PC-9 (cell line): ENCODE results near the gene SDR39U1. TPM values are rescaled to one million over a fixed set of nuclear protein-coding genes. Genes with fewer than 3 reads are reported as not detected.

Experiments used
- BruUV-seq: library from RNA; stranded (reverse); fragments of 400-500 nt; replicated peaks from 2 replicates; lab custom pipeline; 2021; lab: Mats Ljungman, UMichigan
- CTCF ChIA-PET: fragments of 300-600 bp; sonication (Branson Sonifier 250); formaldehyde crosslinking; loops from one replicate; lab custom pipeline; 2022; ENCODE audit warnings: antibody characterized with exemption; lab: Charles Lee
- POLR2A ChIA-PET: fragments of 300-600 bp; sonication (Branson Sonifier 250); formaldehyde crosslinking; loops from one replicate; lab custom pipeline; 2022; ENCODE audit warnings: antibody characterized with exemption; ENCODE audit not compliant: unreplicated experiment; lab: Charles Lee
- DNase-seq, 2 experiments: peaks; one replicate each; pipeline versions ENCODE4 v3.0.0 to v3.0.0-alpha.2; 2015 to 2022; ENCODE audit warnings: mixed read lengths in 1 of 2
- H2AFZ ChIP-seq: fragments of 200-600 bp; sonication (generic); 2 replicates; pipeline ENCODE4 v1.8.1; 2017; ENCODE audit warnings: antibody characterized with exemption
- H3F3A ChIP-seq: fragments of 200-600 bp; sonication (generic); 2 replicates; pipeline ENCODE4 v1.8.1; 2017; ENCODE audit warnings: antibody characterized with exemption, mild to moderate bottlenecking, low read depth; ENCODE audit not compliant: insufficient read depth
- H3K27ac ChIP-seq: fragments of 200-600 bp; sonication (generic); 2 replicates; pipeline ENCODE4 v1.6.1; 2016; ENCODE audit warnings: mixed run types
- H3K27me3 ChIP-seq: fragments of 200-600 bp; sonication (generic); 2 replicates; pipeline ENCODE4 v1.6.1; 2016; ENCODE audit warnings: low read depth, mixed run types; ENCODE audit not compliant: insufficient read depth
- H3K36me3 ChIP-seq: fragments of 200-600 bp; sonication (generic); 2 replicates; pipeline ENCODE4 v1.6.1; 2016; ENCODE audit warnings: low read depth, mixed run types
- H3K4me1 ChIP-seq: fragments of 200-600 bp; sonication (generic); replicated peaks from 2 replicates; pipeline ENCODE4 v1.6.1; 2016; ENCODE audit warnings: mixed run types; ENCODE audit not compliant: insufficient read depth
- H3K4me2 ChIP-seq: fragments of 200-600 bp; sonication (generic); 2 replicates; pipeline ENCODE4 v1.6.1; 2017; ENCODE audit warnings: mixed run types
- H3K4me3 ChIP-seq: fragments of 200-600 bp; sonication (generic); 2 replicates; pipeline ENCODE4 v1.6.1; 2016; ENCODE audit warnings: mixed run types
- H3K79me2 ChIP-seq: fragments of 200-600 bp; sonication (generic); 2 replicates; pipeline ENCODE4 v1.6.1; 2017; ENCODE audit warnings: low read depth, mixed run types
- H3K9me2 ChIP-seq: fragments of 200-600 bp; sonication (generic); 2 replicates; pipeline ENCODE4 v1.8.1; 2017; ENCODE audit warnings: mild to moderate bottlenecking; ENCODE audit not compliant: insufficient read depth
- H3K9me3 ChIP-seq: fragments of 200-600 bp; sonication (generic); 2 replicates; pipeline ENCODE4 v1.8.1; 2016; ENCODE audit warnings: low read depth; ENCODE audit not compliant: insufficient read depth
- H4K20me1 ChIP-seq: fragments of 200-600 bp; sonication (generic); 2 replicates; pipeline ENCODE4 v1.8.1; 2017; ENCODE audit not compliant: insufficient read depth
- EZH2 ChIP-seq: fragments of 200-600 bp; sonication (generic); IDR thresholded peaks from 2 replicates; pipeline ENCODE4 v1.8.0; 2017; ENCODE audit warnings: antibody characterized with exemption, low read depth
- intact Hi-C: fragments of 100-400 bp; cut with micrococcal nuclease; formaldehyde crosslinking; loops from one replicate; pipeline ENCODE4 v1.10.0; 2022; ENCODE audit not compliant: unreplicated experiment
- total RNA-seq: library from RNA; stranded (reverse); gene quantifications from 2 replicates; pipeline ENCODE4 v1.2.3, GENCODE V29; 2021
- TF ChIP-seq, protein P1 (sequence below): fragments of 200-600 bp; sonication (generic); conservative IDR thresholded peaks from 2 replicates; pipeline ENCODE4 v1.6.1; 2017; ENCODE audit warnings: mixed run types, antibody characterized with exemption, mild to moderate bottlenecking, moderate library complexity

Gene SDR39U1
- total RNA-seq, 1 experiment from 2014 or later: 17.2 TPM

DNA sequence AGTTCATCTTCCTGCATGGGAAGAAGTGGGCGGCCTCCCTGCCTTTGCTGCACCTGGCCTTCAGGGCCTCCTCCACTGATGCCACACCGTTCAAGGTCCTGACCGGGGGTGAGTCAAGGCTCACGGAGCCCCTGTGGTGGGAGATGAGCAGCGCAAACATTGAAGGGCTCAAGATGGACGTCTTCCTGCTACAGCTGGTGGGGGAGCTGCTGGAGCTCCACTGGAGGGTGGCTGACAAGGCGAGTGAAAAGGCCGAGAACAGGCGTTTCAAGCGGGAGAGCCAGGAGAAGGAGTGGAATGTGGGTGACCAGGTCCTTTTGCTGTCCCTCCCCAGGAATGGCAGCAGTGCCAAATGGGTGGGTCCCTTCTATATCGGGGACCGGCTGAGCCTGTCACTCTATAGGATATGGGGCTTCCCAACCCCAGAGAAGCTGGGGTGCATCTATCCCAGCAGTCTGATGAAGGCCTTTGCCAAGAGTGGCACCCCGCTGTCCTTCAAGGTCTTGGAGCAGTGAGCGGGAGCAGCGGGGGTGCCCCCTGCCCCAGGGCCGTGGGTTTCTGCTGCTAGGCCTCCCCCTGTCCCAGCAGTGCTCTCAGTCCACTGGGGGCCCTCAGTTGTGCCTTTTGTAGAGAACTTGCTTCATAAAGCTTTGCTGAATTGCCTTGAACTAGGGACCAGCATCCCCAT is 25.5 kb downstream of the SDR39U1 start:
- Histone ChIP-seq H3K27me3 (no peaks in the 10 kb centered on the region), H3K9me3 (no peaks in the 10 kb centered on the region), H3K4me2 (no peak overlapping the region), H3F3A (no peaks in the 10 kb centered on the region), H3K9me2 (no peaks in the 10 kb centered on the region), H3K79me2 (no peaks in the 10 kb centered on the region), H3K4me3 (no peak overlapping the region), H3K27ac (no peak overlapping the region), H2AFZ (no peak overlapping the region), H4K20me1 (no peaks in the 10 kb centered on the region), H3K4me1 (no peaks in the 10 kb centered on the region), H3K36me3 (no peaks in the 10 kb centered on the region)
- TF ChIP-seq EZH2: no peak
- TF ChIP-seq, protein P1, sequence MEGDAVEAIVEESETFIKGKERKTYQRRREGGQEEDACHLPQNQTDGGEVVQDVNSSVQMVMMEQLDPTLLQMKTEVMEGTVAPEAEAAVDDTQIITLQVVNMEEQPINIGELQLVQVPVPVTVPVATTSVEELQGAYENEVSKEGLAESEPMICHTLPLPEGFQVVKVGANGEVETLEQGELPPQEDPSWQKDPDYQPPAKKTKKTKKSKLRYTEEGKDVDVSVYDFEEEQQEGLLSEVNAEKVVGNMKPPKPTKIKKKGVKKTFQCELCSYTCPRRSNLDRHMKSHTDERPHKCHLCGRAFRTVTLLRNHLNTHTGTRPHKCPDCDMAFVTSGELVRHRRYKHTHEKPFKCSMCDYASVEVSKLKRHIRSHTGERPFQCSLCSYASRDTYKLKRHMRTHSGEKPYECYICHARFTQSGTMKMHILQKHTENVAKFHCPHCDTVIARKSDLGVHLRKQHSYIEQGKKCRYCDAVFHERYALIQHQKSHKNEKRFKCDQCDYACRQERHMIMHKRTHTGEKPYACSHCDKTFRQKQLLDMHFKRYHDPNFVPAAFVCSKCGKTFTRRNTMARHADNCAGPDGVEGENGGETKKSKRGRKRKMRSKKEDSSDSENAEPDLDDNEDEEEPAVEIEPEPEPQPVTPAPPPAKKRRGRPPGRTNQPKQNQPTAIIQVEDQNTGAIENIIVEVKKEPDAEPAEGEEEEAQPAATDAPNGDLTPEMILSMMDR: no peak
- intact Hi-C loops: no loop called here
- ChIA-PET POLR2A (no interaction called here), CTCF (interaction anchor here (0.6 kb wide), 1 partner anchor 935 kb away, joined by 6 read pairs; no protein-coding TSS in a partner anchor)
- no TSS peak for BruUV-seq
- DNase-seq: no peak

DNA sequence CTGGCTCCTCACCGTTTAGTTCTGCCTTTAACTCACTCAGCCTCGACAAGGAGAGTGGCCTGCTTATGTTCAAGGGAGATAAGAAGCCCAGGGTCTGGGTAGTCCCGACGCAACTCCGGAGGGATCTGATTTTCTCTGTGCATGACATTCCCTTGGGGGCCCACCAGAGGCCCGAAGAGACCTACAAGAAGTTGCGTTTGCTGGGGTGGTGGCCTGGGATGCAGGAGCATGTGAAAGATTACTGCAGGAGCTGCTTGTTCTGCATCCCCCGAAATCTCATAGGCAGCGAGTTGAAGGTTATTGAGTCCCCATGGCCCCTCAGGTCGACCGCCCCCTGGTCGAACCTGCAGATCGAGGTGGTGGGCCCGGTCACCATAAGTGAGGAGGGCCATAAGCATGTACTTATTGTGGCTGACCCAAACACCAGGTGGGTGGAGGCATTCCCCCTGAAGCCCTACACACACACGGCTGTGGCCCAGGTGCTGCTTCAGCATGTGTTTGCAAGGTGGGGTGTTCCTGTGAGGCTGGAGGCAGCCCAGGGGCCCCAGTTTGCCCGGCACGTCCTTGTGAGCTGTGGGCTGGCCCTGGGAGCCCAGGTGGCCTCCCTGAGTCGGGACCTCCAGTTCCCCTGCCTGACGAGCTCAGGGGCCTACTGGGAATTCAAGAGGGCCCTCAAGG is 26.2 kb downstream of the SDR39U1 start:
- no peaks in the 10 kb centered on the region for H3F3A ChIP-seq
- H4K20me1 ChIP-seq: no peaks in the 10 kb centered on the region
- no peak overlapping the region for H3K4me2 ChIP-seq
- ChIA-PET CTCF (no interaction called here), POLR2A (interaction anchor here (0.6 kb wide), 1 partner anchor 102 kb away, joined by 4 read pairs; no protein-coding TSS in a partner anchor)
- H3K79me2 ChIP-seq: no peaks in the 10 kb centered on the region
- no peaks in the 10 kb centered on the region for H3K9me2 ChIP-seq
- intact Hi-C loops: no loop called here
- BruUV-seq: no TSS peak
- H3K9me3 ChIP-seq: no peaks in the 10 kb centered on the region
- H3K4me1 ChIP-seq: no peaks in the 10 kb centered on the region
- H3K36me3 ChIP-seq: no peaks in the 10 kb centered on the region
- H2AFZ ChIP-seq: no peak overlapping the region
- no peak overlapping the region for H3K4me3 ChIP-seq
- no peaks in the 10 kb centered on the region for H3K27me3 ChIP-seq
- H3K27ac ChIP-seq: no peak overlapping the region
- TF ChIP-seq, protein P1: no peak
- TF ChIP-seq EZH2: no peak
- DNase-seq: no peak

- Histone ChIP-seq H3K27ac (no peak overlapping the region), H2AFZ (no peak overlapping the region), H3K4me2 (no peak overlapping the region), H3K4me1 (no peaks in the 10 kb centered on the region), H3K27me3 (no peaks in the 10 kb centered on the region), H3K9me3 (no peaks in the 10 kb centered on the region), H3K36me3 (no peaks in the 10 kb centered on the region), H3F3A (no peaks in the 10 kb centered on the region), H3K79me2 (no peaks in the 10 kb centered on the region), H3K9me2 (no peaks in the 10 kb centered on the region), H4K20me1 (no peaks in the 10 kb centered on the region), H3K4me3 (no peak overlapping the region)
- no TSS peak for BruUV-seq
- intact Hi-C loops: no loop called here
- POLR2A ChIA-PET: interaction anchor here (0.6 kb wide), 1 partner anchor 101 kb away, joined by 4 read pairs; no protein-coding TSS in a partner anchor
- CTCF ChIA-PET: no interaction called here
- DNase-seq: no peak
- no peak for TF ChIP-seq EZH2
- TF ChIP-seq, protein P1: no peak
These were observed 26.9 kb downstream of the SDR39U1 start for GRCh38 chr14:24415421-24416253.
